Caki2 (cell line): ENCODE measurements around the gene RPL29. TPM values are rescaled to one million over a fixed set of nuclear protein-coding genes. Genes with fewer than 3 reads are reported as not detected.
A peak's percentile ranks its signal among the peaks of the same experiment; 100 is the strongest.
"Not testable (repeated sequence)": the region's sequence is repeated elsewhere in the genome, so short reads cannot be mapped to it uniquely, and the experiment has no call there.

Source experiments
- DNase-seq: peaks from one replicate; pipeline ENCODE4 v3.0.0-alpha.2; 2015; ENCODE audit warnings: low read depth
- in situ Hi-C: cut with HindIII; loops from 2 replicates; pipeline ENCODE4 v1.10.0; 2016; ENCODE audit warnings: low sequenced_read_pairs, low pct_unique_long_range_greater_than_20kb, mixed read lengths
- total RNA-seq: library from RNA; depleted of rRNA; stranded (reverse); fragments of >200 nt; shearing (Covaris generic); gene quantifications from 2 replicates; pipeline ENCODE4 v1.2.3, GENCODE V29; 2014; ENCODE audit warnings: low replicate concordance

Gene RPL29
- total RNA-seq, 1 experiment from 2014 or later = 960 TPM

DNA sequence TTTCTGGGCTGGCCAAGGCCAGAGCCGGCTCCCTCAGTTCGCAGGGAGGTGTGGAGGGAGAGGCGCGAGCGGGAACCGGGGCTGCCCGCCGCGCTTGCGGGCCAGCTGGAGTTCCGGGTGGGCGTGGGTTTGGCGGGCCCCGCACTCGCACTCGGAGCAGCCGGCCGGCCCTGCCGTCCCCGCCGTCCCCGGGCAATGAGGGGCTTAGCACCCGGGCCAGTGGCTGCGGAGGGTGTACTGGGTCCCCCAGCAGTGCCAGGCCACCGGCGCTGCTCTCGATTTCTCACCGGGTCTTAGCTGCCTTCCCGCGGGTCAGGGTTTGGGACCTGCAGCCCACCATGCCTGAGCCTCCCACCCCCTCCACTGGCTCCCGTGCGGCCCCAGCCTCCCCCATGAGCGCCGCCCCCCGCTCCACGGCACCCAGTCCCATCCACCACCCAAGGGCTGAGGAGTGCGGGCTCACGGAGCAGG, 5.2 kb downstream of the RPL29 start:
- in situ Hi-C loops, DNase-seq: not testable (repeated sequence)

DNA sequence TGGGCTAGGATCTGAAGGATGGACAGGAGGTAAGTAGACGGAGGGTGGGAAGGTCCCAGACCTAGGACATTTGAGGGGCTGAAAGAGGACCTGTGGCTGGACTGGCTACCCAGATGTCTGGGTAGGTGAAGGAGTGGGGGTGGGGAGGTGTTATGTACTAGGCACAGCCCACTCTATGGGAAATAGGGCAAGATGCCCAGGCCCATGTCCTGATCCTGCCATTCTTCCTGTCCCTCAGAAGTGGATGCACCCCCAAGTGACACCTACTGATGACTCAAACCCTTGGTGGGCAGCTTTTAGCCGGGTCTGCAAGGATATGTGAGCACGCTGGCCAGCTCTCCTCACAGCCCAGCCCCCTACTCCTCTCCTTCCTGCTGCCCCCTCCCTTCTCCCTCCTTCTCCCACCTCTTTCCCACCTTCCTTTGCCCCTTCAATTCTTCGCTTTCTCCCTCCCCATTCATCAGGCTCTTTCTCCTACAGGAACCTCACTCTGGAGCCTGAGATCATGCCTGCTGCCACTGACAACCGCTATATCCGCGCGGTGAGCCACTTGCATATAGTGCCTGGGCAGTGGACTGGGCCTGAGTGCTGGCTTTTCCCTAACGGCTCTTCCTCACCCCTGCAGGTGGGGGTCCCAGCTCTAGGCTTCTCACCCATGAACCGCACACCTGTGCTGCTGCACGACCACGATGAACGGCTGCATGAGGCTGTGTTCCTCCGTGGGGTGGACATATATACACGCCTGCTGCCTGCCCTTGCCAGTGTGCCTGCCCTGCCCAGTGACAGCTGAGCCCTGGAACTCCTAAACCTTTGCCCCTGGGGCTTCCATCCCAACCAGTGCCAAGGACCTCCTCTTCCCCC, 7.2 kb downstream of the RPL29 start:
- in situ Hi-C loops = no loop called here
- no peak for DNase-seq

GRCh38 chr3:51987568-51987967, 8.1 kb downstream of the RPL29 start:
- DNase-seq = no peak
- in situ Hi-C loops = no loop called here

DNA sequence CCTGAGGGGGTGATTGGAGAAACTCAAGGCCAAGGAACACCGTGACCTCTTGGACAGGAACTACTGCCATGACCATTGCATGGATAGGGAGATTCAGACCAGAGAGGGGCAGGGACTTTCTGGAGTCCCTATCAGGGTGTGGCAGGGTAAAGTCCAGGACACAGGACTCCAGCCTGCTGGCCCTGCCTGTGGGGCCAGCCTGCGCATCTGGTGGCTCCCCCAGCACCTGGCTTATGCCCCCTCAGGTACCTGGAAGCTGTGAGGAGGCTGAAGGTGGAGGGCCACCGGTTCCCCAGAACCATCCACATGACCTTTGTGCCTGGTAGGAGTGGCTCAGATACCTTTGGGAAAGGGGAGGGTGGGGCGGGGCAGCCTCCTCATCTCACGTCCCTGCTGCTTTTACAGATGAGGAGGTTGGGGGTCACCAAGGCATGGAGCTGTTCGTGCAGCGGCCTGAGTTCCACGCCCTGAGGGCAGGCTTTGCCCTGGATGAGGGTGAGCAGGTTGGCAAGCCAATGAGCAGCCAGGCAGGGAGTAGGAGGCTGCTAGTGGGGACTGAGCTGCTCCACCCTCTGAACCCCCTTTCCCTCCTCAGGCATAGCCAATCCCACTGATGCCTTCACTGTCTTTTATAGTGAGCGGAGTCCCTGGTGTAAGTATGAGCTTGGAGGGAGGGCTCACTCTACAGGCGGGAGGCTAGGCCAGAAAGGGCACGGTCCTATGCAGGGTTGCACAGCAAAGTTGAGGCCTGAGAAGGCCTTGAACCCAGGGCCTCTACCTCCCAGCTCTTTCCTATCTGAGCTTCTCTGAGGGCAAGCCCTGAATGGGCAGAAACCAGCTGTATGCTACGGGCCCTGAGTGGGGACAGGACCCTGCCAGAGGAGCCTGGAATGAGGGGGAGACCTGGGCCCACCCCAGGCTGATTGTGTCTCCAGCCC, 9.4 kb downstream of the RPL29 start:
- in situ Hi-C loops = no loop called here
- DNase-seq = no peak

- no peak for DNase-seq
- in situ Hi-C loops = no loop called here
These were observed 10.6 kb downstream of the RPL29 start for GRCh38 chr3:51985063-51985462.

- in situ Hi-C loops = no loop called here
- no peak for DNase-seq
These were observed 11.4 kb downstream of the RPL29 start for GRCh38 chr3:51984269-51984647.

GRCh38 chr3:51983578-51984268, 12.0 kb downstream of the RPL29 start:
- in situ Hi-C loops = no loop called here
- no peak for DNase-seq

- peak; percentile 93 for DNase-seq
- in situ Hi-C loops = no loop called here
These were observed 12.7 kb downstream of the RPL29 start, which contains the start of gene ACY1 for GRCh38 chr3:51982838-51983577. TSS of gene ACY1 (plus strand) at chr3:51983535. CDS start at chr3:51984065, 530 bp downstream.

GRCh38 chr3:51982352-51982837, 13.3 kb downstream of the RPL29 start:
- in situ Hi-C loops = no loop called here
- peak; percentile 80 for DNase-seq

DNA sequence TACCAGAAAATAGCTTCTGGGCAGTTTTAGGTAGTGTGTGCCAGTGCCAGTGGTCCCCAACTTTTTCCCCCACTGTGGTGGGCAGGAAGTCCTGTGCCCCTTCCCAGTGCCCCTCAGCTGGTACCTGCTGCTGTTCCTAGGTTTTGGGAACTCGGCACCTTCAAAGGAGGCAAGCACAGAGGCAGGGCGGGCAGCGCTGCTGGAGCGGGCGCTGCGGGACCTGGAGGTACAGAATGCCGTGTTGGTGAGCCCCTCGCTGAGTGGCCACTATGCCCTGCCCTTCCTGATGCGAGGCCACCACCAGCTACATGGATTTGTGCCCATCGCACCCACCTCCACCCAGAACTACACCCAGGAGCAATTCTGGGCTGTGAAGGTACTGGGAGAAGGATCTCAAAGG, 15.4 kb downstream of the RPL29 start:
- in situ Hi-C loops = no loop called here
- no peak for DNase-seq

GRCh38 chr3:51978143-51978502, 17.6 kb downstream of the RPL29 start:
- no peak for DNase-seq
- in situ Hi-C loops = no loop called here

- in situ Hi-C loops = no loop called here
- DNase-seq = no peak
These were observed 18.1 kb downstream of the RPL29 start for GRCh38 chr3:51977446-51978142.

DNA sequence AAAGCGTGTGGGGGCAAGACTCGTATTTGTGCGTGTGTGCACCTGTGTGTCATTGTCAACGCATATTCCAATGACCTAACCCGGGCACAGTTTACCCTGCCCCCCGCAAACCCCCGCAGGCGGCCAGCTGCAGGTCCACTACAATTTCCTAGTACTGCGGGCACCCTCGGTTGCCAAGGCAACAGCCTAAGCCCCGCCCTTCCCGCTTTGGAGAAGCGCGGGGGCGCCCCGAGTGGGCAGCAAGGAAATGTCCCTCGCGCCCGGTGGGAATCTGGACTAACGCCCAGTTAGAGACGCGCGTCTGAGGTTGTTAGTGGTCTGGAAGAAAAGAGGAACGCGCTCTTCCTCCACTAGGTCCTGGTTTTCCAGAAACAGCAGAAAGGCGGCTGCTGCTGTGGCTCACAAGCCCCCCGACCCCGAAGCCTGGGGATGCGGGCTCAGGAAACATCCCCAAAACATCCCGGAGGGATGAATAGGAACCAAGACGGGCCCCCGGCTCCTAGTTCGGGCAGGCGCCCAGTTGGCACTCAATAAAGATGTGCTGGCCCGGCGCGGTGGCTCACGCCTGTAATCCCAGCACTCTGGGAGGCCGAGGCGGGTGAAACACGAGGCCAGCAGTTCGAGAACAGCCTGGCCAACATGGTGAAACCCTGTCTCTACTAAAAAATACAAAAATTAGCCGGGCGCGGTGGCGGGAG, 19.7 kb downstream of the RPL29 start:
- no peak for DNase-seq
- in situ Hi-C loops = no loop called here

- peak; percentile 59 for DNase-seq
- in situ Hi-C loops = no loop called here
These were observed 20.5 kb downstream of the RPL29 start, which contains the start of gene ABHD14A for GRCh38 chr3:51974963-51975851. TSS of gene ABHD14A (plus strand) at chr3:51975064. CDS start at chr3:51975136, 72 bp downstream.

GRCh38 chr3:51974277-51974962, 21.3 kb downstream of the RPL29 start:
- in situ Hi-C loops = no loop called here
- no peak for DNase-seq
